ENCODE measurements around the gene ZSCAN5B.
A peak's percentile ranks its signal among the peaks of the same experiment; 100 is the strongest.

Gene ZSCAN5B

DNA sequence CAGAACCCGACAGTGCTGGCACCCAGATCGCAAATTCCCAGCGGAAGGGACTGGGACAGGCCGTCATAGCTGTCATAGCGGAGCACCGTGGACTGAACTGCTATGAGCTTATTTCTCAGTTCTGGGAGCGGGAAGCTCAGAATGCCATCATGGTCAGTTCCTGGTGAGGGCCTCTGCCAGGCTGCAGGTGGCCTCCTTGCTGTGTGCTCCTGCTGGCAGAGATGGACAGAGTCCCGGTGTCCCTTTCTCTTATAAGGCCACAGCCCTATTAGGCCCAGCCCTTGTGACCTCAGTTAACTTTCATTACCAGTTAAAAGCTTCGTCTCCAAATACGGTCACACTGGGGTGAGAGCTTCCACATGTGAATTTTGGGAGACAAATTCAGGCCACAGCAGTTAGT is 51.9 kb downstream of the ZSCAN5B start:
- DNase-seq (ENCODE audit: low spot score) = no peak

DNA sequence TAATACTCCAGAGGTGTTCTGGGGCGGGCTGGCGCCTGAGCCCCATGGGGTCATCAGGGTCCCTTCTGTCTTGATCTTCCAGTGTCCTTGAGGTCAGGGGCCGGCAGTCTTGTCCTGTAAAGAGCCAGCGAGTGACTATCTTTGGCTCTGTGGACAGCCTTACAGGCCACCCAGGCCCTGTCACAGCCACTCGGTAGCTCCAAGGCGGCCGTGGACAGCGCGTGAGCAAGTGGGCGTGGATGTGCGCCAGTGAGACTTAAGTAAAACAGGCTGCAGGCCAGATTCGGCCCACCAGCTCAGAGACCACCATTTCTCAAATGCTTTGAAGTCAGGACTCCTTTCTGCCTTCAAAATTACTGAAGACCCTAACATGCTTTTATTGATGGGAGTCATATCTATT is 52.8 kb downstream of the ZSCAN5B start:
- no peak for DNase-seq (ENCODE audit: low spot score)

DNA sequence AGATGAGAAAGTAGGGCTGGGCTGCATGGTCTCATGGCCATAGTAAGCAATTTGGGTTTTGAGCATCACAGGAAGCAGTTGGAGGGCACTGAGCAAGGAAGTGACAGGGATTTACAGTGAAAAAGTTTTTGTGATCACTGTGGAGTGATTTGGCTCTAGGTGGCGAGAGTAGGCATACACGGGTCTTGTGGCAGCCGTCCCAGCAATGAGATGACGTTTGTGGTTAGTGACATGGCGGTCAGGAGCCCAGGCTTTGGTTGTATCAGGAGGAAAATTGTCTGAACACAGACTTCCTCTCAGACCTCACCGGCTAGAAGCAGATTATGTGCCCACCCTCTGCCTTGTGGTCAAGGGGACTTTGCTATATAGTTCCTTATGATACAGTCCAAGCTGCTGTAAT is 53.2 kb downstream of the ZSCAN5B start:
- no peak for DNase-seq (ENCODE audit: low spot score)

DNA sequence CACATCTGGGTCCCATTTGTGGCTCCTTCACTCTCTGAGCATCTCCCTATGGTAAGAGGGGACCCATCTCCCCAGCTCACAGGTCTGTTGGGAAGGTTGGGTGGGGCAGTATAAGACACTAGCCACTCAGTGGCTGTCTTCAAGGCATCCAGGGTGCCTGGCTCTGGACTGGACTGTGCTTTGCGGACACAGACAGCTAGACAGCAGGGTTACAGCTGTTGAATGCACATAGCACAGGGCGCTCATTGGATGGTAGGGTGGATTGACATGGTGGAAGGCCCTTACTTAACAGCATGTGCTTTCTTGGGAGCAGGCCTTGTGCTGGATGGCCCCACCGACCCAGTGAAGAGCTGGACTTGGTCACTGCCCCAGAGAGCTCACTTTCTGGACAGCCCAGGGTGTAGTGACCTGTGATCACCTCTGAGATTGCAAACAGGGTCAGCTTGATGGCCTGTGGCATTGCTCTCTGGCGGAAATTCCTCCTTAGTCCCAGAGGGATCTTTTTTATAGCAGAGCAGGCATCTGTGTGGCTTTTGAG is 54.6 kb downstream of the ZSCAN5B start:
- no peak for DNase-seq (ENCODE audit: low spot score)

DNA sequence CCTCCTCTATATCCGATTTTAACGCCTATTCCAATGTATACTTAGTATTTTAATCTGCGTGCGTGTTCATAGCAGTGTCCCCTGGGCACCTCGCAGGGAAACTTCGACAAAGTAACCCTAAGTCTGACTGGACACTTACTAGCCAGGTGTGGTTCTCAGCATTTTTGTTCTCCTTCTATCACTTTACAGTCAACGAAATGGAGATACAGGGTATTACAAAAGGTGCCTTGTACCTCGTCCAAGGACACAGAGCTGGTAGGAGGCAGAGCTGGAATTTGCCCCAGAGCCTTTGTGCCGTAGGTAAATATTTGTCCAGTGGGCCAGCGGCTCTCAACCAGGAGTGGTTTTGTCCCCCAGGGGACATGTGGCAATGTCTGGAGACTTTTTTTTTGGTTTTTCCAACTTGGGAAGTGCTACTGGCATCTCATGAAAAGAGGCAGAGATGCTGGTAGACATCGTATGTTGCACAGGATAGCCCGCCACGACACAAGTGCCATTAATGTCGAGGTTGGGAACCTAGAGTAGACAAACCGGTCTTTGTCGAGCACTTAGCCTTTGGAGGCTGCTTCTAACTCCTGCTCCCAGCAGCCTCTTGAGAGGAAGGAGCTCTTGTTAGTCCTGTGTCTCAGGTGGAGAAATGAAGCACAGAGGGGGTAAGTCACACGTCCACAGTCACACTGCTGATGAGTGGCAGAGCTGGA is 55.3 kb downstream of the ZSCAN5B start:
- DNase-seq (ENCODE audit: low spot score) = no peak

DNA sequence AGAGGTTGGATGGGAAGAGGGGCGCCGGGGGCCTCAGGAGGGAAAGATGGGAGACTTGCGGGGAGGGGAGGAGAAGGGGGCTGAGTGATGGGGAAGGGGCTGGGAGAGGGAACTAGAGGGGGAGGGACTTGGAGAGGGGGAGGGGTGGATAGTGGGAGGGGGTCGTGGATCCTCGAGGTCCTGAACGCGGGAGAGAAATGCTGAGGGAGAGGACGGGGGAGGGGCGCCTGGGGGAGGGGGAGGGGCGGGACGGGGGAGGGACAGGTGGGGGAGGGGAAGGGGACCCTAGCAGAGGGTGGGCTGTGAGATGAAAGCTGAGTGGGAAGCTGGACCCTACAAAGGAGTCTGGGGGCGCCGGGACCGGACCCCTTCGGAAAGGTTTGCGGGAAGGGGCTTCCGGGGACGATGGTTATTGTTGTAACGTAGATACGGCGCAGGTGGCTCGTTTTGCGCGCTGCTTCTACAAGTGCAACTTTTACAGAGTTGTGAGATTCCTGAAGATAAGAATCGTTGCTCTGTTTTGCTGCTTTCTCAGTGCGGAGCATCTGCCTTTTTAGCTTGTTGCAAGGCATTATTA is 56.1 kb downstream of the ZSCAN5B start:
- no peak for DNase-seq (ENCODE audit: low spot score)

DNA sequence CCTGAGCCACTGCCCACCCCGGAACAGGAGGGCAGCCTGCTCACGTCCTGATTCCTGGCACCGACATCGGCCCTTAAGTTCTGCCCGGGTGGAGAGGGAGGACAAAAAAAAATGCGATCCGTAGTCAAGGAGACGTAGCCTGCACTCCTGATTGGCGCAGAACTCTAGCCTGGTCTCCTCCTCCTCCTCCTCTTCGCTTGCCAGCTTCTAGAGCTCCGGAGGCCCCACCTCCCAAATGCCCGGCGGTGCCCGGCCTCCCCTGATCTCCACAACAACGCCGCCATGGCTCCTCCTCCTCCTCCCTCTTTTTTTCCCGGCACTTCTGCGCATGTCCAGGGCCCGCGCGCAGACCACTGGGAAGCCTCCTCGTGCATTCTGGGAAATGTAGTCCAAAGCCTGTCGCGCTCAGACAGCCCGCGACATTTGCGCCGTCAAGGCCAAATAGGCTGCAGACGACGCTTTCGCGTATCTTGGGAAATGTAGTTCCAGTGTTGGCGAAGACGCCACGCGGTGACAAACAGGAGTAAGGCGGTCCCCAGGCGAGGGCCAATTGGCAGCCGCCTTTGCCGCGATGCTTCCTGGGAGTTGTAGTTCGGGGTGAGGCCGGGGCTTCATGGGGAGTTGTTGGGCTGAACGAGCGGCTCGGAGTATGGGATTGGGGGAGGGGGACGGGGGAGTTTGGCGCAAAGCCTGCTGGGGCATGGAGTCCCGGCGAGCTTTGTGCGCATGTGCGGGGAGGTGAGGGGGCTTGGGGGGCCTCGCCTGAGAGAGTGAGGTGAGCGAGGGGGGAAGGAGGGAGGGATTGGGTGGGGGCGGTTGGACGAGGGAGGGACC is 56.8 kb downstream of the ZSCAN5B start, which contains the start of gene ZNF444:
Gene ZNF444 (plus strand): TSS at position 705 of the 834 bp plus-strand sequence. CDS start 5,625 bp downstream, outside the sequence.
- DNase-seq (ENCODE audit: low spot score) = peak; percentile 99

DNA sequence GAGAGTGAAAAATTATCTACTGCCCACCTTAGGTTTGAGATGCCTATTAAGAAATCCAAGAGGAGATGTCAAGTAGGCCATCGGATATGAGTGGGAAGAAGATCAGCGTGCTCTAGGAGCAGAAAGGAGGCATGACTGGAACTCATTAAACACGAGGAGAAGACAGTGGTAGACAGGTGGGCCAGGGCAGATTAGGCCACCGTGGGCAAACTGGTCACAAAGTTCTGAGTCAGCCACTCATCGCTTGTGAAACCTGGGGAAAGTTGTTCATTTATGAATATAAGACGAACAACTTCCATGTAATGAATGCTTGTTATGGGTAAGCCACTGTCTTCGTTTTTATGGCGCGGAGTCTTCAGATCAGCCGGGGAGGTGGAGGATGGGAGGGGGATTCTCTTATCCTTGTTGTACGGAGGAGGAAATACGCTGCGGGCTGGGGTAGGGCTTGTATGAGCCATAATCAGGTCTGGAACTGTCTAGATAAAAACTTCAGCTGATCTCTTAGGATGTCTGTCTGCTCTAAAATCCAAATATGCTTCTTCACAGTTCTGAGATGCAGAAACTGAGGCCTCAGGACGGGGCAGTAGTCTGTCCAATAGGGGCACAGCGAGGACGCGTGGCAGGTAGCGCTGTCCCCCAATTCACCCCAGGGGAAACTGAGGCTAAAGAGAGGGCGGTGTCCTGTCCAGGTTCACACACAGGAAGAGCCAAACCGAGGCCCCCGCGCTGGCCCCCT is 57.6 kb downstream of the ZSCAN5B start:
- DNase-seq (ENCODE audit: low spot score) = no peak
